Neural progenitor cell (in vitro differentiated cells): ENCODE data around the gene ITGB5. TPM values are rescaled to one million over a fixed set of nuclear protein-coding genes. Genes with fewer than 3 reads are reported as not detected.

Experiments
- DNase-seq: peaks from one replicate; pipeline ENCODE4 v3.0.0-alpha.2; 2016; ENCODE audit warnings: low spot score
- H2AFZ ChIP-seq: fragments of 200-600 bp; sonication (generic); replicated peaks from 2 replicates; pipeline ENCODE4 v1.6.1; 2016; ENCODE audit warnings: antibody characterized with exemption
- H3F3A ChIP-seq: fragments of 200-600 bp; sonication (generic); 2 replicates; pipeline ENCODE4 v1.6.1; 2016; ENCODE audit warnings: antibody characterized with exemption, low read depth
- H3K27ac ChIP-seq: fragments of 200-600 bp; sonication (generic); 2 replicates; pipeline ENCODE4 v1.5.1; 2016; ENCODE audit warnings: mild to moderate bottlenecking
- H3K27me3 ChIP-seq: fragments of 200-600 bp; sonication (generic); 2 replicates; pipeline ENCODE4 v1.6.1; 2016; ENCODE audit warnings: mild to moderate bottlenecking, moderate library complexity
- H3K36me3 ChIP-seq: fragments of 200-600 bp; sonication (generic); 2 replicates; pipeline ENCODE4 v1.5.1; 2016
- H3K4me1 ChIP-seq: fragments of 200-600 bp; sonication (generic); 2 replicates; pipeline ENCODE4 v1.6.1; 2016; ENCODE audit warnings: mixed run types
- H3K4me2 ChIP-seq: fragments of 200-600 bp; sonication (generic); 2 replicates; pipeline ENCODE4 v1.6.1; 2016
- H3K4me3 ChIP-seq: fragments of 200-600 bp; sonication (generic); 2 replicates; pipeline ENCODE4 v1.5.1; 2016
- H3K79me2 ChIP-seq: fragments of 200-600 bp; sonication (generic); 2 replicates; pipeline ENCODE4 v1.6.1; 2016; ENCODE audit warnings: low read depth
- H3K9ac ChIP-seq: fragments of 200-600 bp; sonication (generic); 2 replicates; pipeline ENCODE4 v1.6.1; 2016
- H3K9me3 ChIP-seq: fragments of 200-600 bp; sonication (generic); 2 replicates; pipeline ENCODE4 v1.5.1; 2016; ENCODE audit warnings: low read depth
- H4K20me1 ChIP-seq: fragments of 200-600 bp; sonication (generic); 2 replicates; pipeline ENCODE4 v1.6.1; 2016; ENCODE audit warnings: low read depth
- H3K27ac Mint-ChIP-seq: 3 replicates; pipeline ENCODE4 v1.8.0; 2021; ENCODE audit warnings: mixed read lengths
- H3K27me3 Mint-ChIP-seq: 2 replicates; pipeline ENCODE4 v1.8.0; 2022; ENCODE audit warnings: low read depth, mild to moderate bottlenecking, inconsistent platforms, moderate library complexity, mixed read lengths; ENCODE audit not compliant: insufficient read depth
- H3K36me3 Mint-ChIP-seq: 3 replicates; pipeline ENCODE4 v1.8.0; 2021; ENCODE audit warnings: mixed read lengths
- H3K4me1 Mint-ChIP-seq: 3 replicates; pipeline ENCODE4 v1.8.0; 2021; ENCODE audit warnings: mixed read lengths
- H3K4me3 Mint-ChIP-seq: 3 replicates; pipeline ENCODE4 v1.8.0; 2021; ENCODE audit warnings: mild to moderate bottlenecking, moderate library complexity, mixed read lengths
- H3K9me3 Mint-ChIP-seq: 3 replicates; pipeline ENCODE4 v1.8.0; 2020; ENCODE audit warnings: mixed read lengths
- EZH2 ChIP-seq: fragments of 200-600 bp; sonication (generic); IDR thresholded peaks from 2 replicates; pipeline ENCODE4 v1.6.1; 2017; ENCODE audit warnings: antibody characterized with exemption, mild to moderate bottlenecking, moderate library complexity
- EZH2phosphoT487 ChIP-seq: fragments of 200-600 bp; sonication (generic); IDR thresholded peaks from 2 replicates; pipeline ENCODE4 v1.6.1; 2017; ENCODE audit warnings: antibody characterized with exemption
- total RNA-seq: library from RNA; depleted of rRNA; stranded (reverse); fragments of >200 nt; gene quantifications from 2 replicates; pipeline ENCODE4 v1.2.3, GENCODE V29; 2015; ENCODE audit warnings: low replicate concordance
- TF ChIP-seq, protein P1 (sequence below): fragments of 200-600 bp; sonication (generic); IDR thresholded peaks from 2 replicates; pipeline ENCODE4 v1.5.1; 2017; ENCODE audit warnings: antibody characterized with exemption, mild to moderate bottlenecking

ITGB5 gene
- total RNA-seq, 1 donor from 2014 or later: 55.8 TPM

DNA sequence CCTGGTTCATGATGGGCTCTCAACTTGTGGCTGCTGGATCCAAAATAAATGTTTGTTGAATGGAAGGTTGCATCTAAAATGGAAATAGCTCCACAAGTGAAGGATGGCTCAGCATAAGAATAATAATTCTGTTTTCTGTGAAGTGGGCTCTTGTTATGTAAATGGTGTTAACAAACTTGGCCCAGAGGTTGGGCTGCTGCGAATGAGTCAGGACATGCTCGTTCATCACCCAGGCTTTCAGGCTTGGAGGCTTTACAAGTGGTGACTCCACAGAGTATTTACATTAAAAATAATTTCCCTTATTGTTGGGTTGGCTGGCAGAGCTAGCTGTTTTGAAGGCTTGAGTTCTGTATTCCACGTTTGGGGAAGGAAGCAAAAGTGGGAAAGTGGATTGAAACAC lies 60.5 kb downstream of the ITGB5 start:
- no peak for DNase-seq
- Mint-ChIP-seq H3K4me1 (peaks cover 17% of the 10 kb centered on the region), H3K4me3 (no peak overlapping the region)

GRCh38 chr3:124824286-124824915 lies 62.8 kb downstream of the ITGB5 start:
- Histone ChIP-seq H3K27me3 (no peaks in the 10 kb centered on the region), H3K4me2 (no peak overlapping the region), H4K20me1 (peaks cover 2% of the 10 kb centered on the region), H3K79me2 (no peaks in the 10 kb centered on the region), H3K9me3 (no peaks in the 10 kb centered on the region), H3F3A (peaks cover 26% of the 10 kb centered on the region), H3K9ac (no peak overlapping the region), H2AFZ (no peak overlapping the region), H3K27ac (no peak overlapping the region), H3K4me1 (peaks cover 18% of the 10 kb centered on the region), H3K36me3 (no peaks in the 10 kb centered on the region), H3K4me3 (no peak overlapping the region)
- H3K9me3 Mint-ChIP-seq: peaks cover 3% of the 10 kb centered on the region
- H3K36me3 Mint-ChIP-seq: peaks cover 20% of the 10 kb centered on the region
- DNase-seq: no peak
- no peaks in the 10 kb centered on the region for H3K27me3 Mint-ChIP-seq
- H3K4me1 Mint-ChIP-seq: peaks cover 15% of the 10 kb centered on the region
- no peak overlapping the region for H3K27ac Mint-ChIP-seq
- TF ChIP-seq, protein P1, sequence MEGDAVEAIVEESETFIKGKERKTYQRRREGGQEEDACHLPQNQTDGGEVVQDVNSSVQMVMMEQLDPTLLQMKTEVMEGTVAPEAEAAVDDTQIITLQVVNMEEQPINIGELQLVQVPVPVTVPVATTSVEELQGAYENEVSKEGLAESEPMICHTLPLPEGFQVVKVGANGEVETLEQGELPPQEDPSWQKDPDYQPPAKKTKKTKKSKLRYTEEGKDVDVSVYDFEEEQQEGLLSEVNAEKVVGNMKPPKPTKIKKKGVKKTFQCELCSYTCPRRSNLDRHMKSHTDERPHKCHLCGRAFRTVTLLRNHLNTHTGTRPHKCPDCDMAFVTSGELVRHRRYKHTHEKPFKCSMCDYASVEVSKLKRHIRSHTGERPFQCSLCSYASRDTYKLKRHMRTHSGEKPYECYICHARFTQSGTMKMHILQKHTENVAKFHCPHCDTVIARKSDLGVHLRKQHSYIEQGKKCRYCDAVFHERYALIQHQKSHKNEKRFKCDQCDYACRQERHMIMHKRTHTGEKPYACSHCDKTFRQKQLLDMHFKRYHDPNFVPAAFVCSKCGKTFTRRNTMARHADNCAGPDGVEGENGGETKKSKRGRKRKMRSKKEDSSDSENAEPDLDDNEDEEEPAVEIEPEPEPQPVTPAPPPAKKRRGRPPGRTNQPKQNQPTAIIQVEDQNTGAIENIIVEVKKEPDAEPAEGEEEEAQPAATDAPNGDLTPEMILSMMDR: no peak
- TF ChIP-seq EZH2phosphoT487: no peak
- no peak for TF ChIP-seq EZH2
- no peak overlapping the region for H3K4me3 Mint-ChIP-seq

More for the DNA sequence above, 60.5 kb downstream of the ITGB5 start:
- peaks cover 35% of the 10 kb centered on the region for H3F3A ChIP-seq
- no peak overlapping the region for H3K9ac ChIP-seq
- H2AFZ ChIP-seq: no peak overlapping the region
- Mint-ChIP-seq H3K9me3 (peaks cover 3% of the 10 kb centered on the region), H3K36me3 (peaks cover 20% of the 10 kb centered on the region), H3K27ac (no peak overlapping the region), H3K27me3 (no peaks in the 10 kb centered on the region)
- H3K36me3 ChIP-seq: no peaks in the 10 kb centered on the region
- H3K79me2 ChIP-seq: no peaks in the 10 kb centered on the region
- no peaks in the 10 kb centered on the region for H3K9me3 ChIP-seq
- H3K27me3 ChIP-seq: no peaks in the 10 kb centered on the region
- no peak overlapping the region for H3K27ac ChIP-seq
- TF ChIP-seq EZH2phosphoT487 (no peak), EZH2 (no peak)
- TF ChIP-seq, protein P1: no peak
- H4K20me1 ChIP-seq: peaks cover 2% of the 10 kb centered on the region
- no peak overlapping the region for H3K4me2 ChIP-seq
- H3K4me3 ChIP-seq: no peak overlapping the region
- H3K4me1 ChIP-seq: peaks cover 18% of the 10 kb centered on the region

- Histone ChIP-seq H3K4me2 (no peak overlapping the region), H3K79me2 (no peaks in the 10 kb centered on the region), H3K36me3 (no peaks in the 10 kb centered on the region), H2AFZ (no peak overlapping the region), H3K9me3 (no peaks in the 10 kb centered on the region), H3K27me3 (no peaks in the 10 kb centered on the region), H3K4me3 (no peak overlapping the region), H3K4me1 (peaks cover 25% of the 10 kb centered on the region), H3K9ac (no peak overlapping the region), H3K27ac (no peak overlapping the region), H3F3A (peaks cover 24% of the 10 kb centered on the region), H4K20me1 (peaks cover 2% of the 10 kb centered on the region)
- DNase-seq: no peak
- TF ChIP-seq EZH2phosphoT487 (no peak), EZH2 (no peak)
- TF ChIP-seq, protein P1: no peak
- Mint-ChIP-seq H3K4me3 (no peak overlapping the region), H3K4me1 (peaks cover 18% of the 10 kb centered on the region), H3K27me3 (no peaks in the 10 kb centered on the region), H3K9me3 (peaks cover 3% of the 10 kb centered on the region), H3K36me3 (peaks cover 22% of the 10 kb centered on the region), H3K27ac (no peak overlapping the region)
Observed at GRCh38 chr3:124823648-124824047, 63.5 kb downstream of the ITGB5 start.
